Liver (tissue), 9 donors: ENCODE results near the gene ATG9A. TPM values are rescaled to one million over a fixed set of nuclear protein-coding genes. Genes with fewer than 3 reads are reported as not detected.

ENCODE experiments used
- DNase-seq: peaks from one replicate; pipeline ENCODE4 v3.0.0-alpha.2; 2017; ENCODE audit warnings: low spot score
- H3K27ac ChIP-seq, 2 donors: one replicate each; pipeline ENCODE4 v1.7.0; 2013; ENCODE audit warnings: inconsistent platforms in 2 of 2, low read length in 2 of 2, control low read depth in 1 of 2, low read depth in 1 of 2, mild to moderate bottlenecking in 1 of 2
- H3K27me3 ChIP-seq, 4 donors: one replicate each; pipeline versions ENCODE4 v1.6.1 to v1.7.0; 2013; ENCODE audit warnings: low read length in 3 of 4, inconsistent platforms in 1 of 4, mild to moderate bottlenecking in 1 of 4, moderate library complexity in 1 of 4; ENCODE audit not compliant: control insufficient read depth in 4 of 4, insufficient read depth in 4 of 4
- H3K36me3 ChIP-seq, 4 donors: one replicate each; pipeline versions ENCODE4 v1.6.1 to v1.7.0; 2013; ENCODE audit warnings: low read length in 3 of 4, mild to moderate bottlenecking in 3 of 4, low read depth in 1 of 4, moderate library complexity in 1 of 4; ENCODE audit not compliant: control insufficient read depth in 4 of 4, insufficient read depth in 3 of 4
- H3K4me1 ChIP-seq, 4 donors: one replicate each; pipeline versions ENCODE4 v1.6.1 to v1.7.0; 2013; ENCODE audit warnings: low read length in 3 of 4, mild to moderate bottlenecking in 3 of 4, moderate library complexity in 1 of 4; ENCODE audit not compliant: control insufficient read depth in 4 of 4, insufficient read depth in 4 of 4
- H3K4me3 ChIP-seq, 3 donors: one replicate each; pipeline versions ENCODE4 v1.6.1 to v1.7.0; 2013; ENCODE audit warnings: low read length in 3 of 3, control low read depth in 1 of 3, low read depth in 1 of 3, mild to moderate bottlenecking in 1 of 3
- H3K9ac ChIP-seq, 2 donors: one replicate each; pipeline ENCODE4 v1.7.0; 2013; ENCODE audit warnings: low read length in 2 of 2, mild to moderate bottlenecking in 2 of 2, moderate library complexity in 2 of 2, control low read depth in 1 of 2, low read depth in 1 of 2
- H3K9me3 ChIP-seq, 4 donors: one replicate each; pipeline versions ENCODE4 v1.6.1 to v1.7.0; 2013; ENCODE audit warnings: low read length in 3 of 4; ENCODE audit not compliant: control insufficient read depth in 4 of 4
- EGR1 ChIP-seq, 2 donors: IDR thresholded peaks; 2 replicates each; pipeline ENCODE4 v1.6.1; 2016 to 2018; ENCODE audit warnings: antibody characterized with exemption in 2 of 2, low read depth in 2 of 2
- FOXA1 ChIP-seq: IDR thresholded peaks from 2 replicates; pipeline ENCODE4 v1.6.1; 2016; ENCODE audit warnings: antibody characterized with exemption
- FOXA2 ChIP-seq: IDR thresholded peaks from 2 replicates; pipeline ENCODE4 v1.6.1; 2016; ENCODE audit warnings: antibody characterized with exemption
- GABPA ChIP-seq, 2 donors: IDR thresholded peaks in 1 of 2; conservative IDR thresholded peaks in 1 of 2; 2 replicates each; pipeline ENCODE4 v1.6.1; 2016; ENCODE audit warnings: antibody characterized with exemption in 2 of 2, mild to moderate bottlenecking in 1 of 2, moderate library complexity in 1 of 2
- HNF4A ChIP-seq, 2 donors: conservative IDR thresholded peaks; 2 replicates each; pipeline ENCODE4 v1.6.1; 2016; ENCODE audit warnings: antibody characterized with exemption in 2 of 2, mild to moderate bottlenecking in 2 of 2
- HNF4G ChIP-seq: IDR thresholded peaks from 2 replicates; pipeline ENCODE4 v1.6.1; 2016; ENCODE audit warnings: antibody characterized with exemption
- JUND ChIP-seq, 2 donors: IDR thresholded peaks; 2 replicates each; pipeline ENCODE4 v1.6.1; 2016; ENCODE audit warnings: antibody characterized with exemption in 2 of 2
- NR2F2 ChIP-seq: IDR thresholded peaks from 2 replicates; pipeline ENCODE4 v1.6.1; 2016; ENCODE audit warnings: antibody characterized with exemption
- RAD21 ChIP-seq, 2 donors: IDR thresholded peaks; 2 replicates each; pipeline ENCODE4 v1.6.1; 2016; ENCODE audit warnings: antibody characterized with exemption in 2 of 2, mild to moderate bottlenecking in 2 of 2
- RXRA ChIP-seq, 2 donors: IDR thresholded peaks; 2 replicates each; pipeline ENCODE4 v1.6.1; 2017 to 2018; ENCODE audit warnings: antibody characterized with exemption in 2 of 2, mild to moderate bottlenecking in 1 of 2
- SP1 ChIP-seq: IDR thresholded peaks from 2 replicates; pipeline ENCODE4 v1.6.1; 2018; ENCODE audit warnings: antibody characterized with exemption, mild to moderate bottlenecking
- TAF1 ChIP-seq: conservative IDR thresholded peaks from 2 replicates; pipeline ENCODE4 v1.6.1; 2016; ENCODE audit warnings: antibody characterized with exemption, mild to moderate bottlenecking
- YY1 ChIP-seq: IDR thresholded peaks from 2 replicates; pipeline ENCODE4 v1.6.1; 2016; ENCODE audit warnings: antibody characterized with exemption, mild to moderate bottlenecking
- WGBS: extraction: QIAGEN DNeasy Blood & Tissue Kit; methylation state at CpG from one replicate; pipeline ENCODE4 v1.1.7; 2013; 5-methylcytosine and 5-hydroxymethylcytosine counted together
- polyA plus RNA-seq, 2 donors: library from polyadenylated mRNA; stranded (reverse) in 1 of 2; unstranded in 1 of 2; fragments of 200-250 nt in 1 of 2; fragments of >200 nt in 1 of 2; fragmentation: Nextera tagmentation in 1 of 2; extraction: Ambion mirVana in 1 of 2; gene quantifications; one replicate each; pipeline versions ENCODE4 v1.2.1 to v1.2.3, GENCODE V29; 2013 to 2015
- total RNA-seq, 2 donors: library from RNA; depleted of rRNA; stranded (reverse); fragments of >200 nt; gene quantifications; one replicate each; pipeline ENCODE4 v1.2.3, GENCODE V29; 2014
- TF ChIP-seq, protein P1 (sequence below): fragments of 150-350 bp; IDR thresholded peaks from 2 replicates; pipeline ENCODE4 v1.5.1; 2017; ENCODE audit warnings: improper control_type of control experiment, low read depth, low read length; ENCODE audit not compliant: missing input control
- TF ChIP-seq, protein P2 (sequence below): IDR thresholded peaks from 2 replicates; pipeline ENCODE4 v1.6.1; 2016; ENCODE audit warnings: antibody characterized with exemption
- TF ChIP-seq, protein P3 (sequence below): IDR thresholded peaks from 2 replicates; pipeline ENCODE4 v1.6.1; 2016; ENCODE audit warnings: antibody characterized with exemption
- TF ChIP-seq, protein P4 (sequence below): IDR thresholded peaks from 2 replicates; pipeline ENCODE4 v1.6.1; 2016; ENCODE audit warnings: antibody characterized with exemption
- TF ChIP-seq, protein P5 (sequence below): IDR thresholded peaks from 2 replicates; pipeline ENCODE4 v1.6.1; 2016; ENCODE audit warnings: antibody characterized with exemption, mild to moderate bottlenecking
- donor health status: healthy.
- donor health status: healthy.
- donor health status: healthy.
- donor health status: healthy.
- donor health status: healthy.

Gene ATG9A
- total and polyA plus RNA-seq, 4 donors = 24.3 to 68.1 (median 37.9) TPM

DNA sequence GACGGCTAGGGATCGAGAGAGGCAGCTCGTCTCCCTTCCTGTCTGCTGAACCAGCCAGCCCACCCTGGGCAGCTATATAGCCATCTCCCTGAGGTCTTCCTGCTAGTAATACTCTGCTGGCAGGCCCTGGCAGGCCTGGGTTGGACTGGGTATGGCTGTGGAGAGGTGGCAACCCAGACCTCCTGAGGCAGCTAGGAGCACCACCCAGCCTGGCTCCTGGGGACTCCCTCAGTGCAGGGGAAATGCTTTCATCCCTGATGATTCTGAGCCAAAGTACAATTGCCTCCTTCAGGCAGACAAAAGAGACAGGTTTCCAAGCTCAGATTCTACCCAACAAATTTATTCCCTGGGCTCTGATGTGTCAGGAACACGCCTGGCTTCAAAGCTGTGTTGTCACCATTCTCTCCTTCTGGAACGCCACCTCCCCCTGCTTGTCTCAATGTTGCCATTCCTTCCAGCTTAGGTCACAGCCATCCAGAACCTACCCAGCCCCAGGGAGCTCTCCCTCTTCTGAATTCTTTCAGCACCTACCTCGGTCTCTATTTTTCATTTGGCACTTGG is 45.0 kb upstream of the ATG9A start:
- no peak overlapping the region for H3K27ac ChIP-seq
- no peaks in the 10 kb centered on the region for H3K9me3 ChIP-seq
- no peaks in the 10 kb centered on the region for H3K36me3 ChIP-seq
- WGBS = 79% methylated on average over 6 of the region's 6 CpGs
- H3K27me3 ChIP-seq = no peaks in the 10 kb centered on the region
- TF ChIP-seq HNF4A (conservative IDR thresholded peaks at IDR 0.05) = no peak
- TF ChIP-seq, protein P1, sequence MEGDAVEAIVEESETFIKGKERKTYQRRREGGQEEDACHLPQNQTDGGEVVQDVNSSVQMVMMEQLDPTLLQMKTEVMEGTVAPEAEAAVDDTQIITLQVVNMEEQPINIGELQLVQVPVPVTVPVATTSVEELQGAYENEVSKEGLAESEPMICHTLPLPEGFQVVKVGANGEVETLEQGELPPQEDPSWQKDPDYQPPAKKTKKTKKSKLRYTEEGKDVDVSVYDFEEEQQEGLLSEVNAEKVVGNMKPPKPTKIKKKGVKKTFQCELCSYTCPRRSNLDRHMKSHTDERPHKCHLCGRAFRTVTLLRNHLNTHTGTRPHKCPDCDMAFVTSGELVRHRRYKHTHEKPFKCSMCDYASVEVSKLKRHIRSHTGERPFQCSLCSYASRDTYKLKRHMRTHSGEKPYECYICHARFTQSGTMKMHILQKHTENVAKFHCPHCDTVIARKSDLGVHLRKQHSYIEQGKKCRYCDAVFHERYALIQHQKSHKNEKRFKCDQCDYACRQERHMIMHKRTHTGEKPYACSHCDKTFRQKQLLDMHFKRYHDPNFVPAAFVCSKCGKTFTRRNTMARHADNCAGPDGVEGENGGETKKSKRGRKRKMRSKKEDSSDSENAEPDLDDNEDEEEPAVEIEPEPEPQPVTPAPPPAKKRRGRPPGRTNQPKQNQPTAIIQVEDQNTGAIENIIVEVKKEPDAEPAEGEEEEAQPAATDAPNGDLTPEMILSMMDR = no peak
- no peak for TF ChIP-seq EGR1 (IDR thresholded peaks at IDR 0.05; ENCODE audit: low read depth in 2 of 2)
- TF ChIP-seq SP1 = no peak
- no peak for TF ChIP-seq HNF4G
- TF ChIP-seq, protein P2, sequence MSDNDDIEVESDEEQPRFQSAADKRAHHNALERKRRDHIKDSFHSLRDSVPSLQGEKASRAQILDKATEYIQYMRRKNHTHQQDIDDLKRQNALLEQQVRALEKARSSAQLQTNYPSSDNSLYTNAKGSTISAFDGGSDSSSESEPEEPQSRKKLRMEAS = no peak
- TF ChIP-seq, protein P3, sequence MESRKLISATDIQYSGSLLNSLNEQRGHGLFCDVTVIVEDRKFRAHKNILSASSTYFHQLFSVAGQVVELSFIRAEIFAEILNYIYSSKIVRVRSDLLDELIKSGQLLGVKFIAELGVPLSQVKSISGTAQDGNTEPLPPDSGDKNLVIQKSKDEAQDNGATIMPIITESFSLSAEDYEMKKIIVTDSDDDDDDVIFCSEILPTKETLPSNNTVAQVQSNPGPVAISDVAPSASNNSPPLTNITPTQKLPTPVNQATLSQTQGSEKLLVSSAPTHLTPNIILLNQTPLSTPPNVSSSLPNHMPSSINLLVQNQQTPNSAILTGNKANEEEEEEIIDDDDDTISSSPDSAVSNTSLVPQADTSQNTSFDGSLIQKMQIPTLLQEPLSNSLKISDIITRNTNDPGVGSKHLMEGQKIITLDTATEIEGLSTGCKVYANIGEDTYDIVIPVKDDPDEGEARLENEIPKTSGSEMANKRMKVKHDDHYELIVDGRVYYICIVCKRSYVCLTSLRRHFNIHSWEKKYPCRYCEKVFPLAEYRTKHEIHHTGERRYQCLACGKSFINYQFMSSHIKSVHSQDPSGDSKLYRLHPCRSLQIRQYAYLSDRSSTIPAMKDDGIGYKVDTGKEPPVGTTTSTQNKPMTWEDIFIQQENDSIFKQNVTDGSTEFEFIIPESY = no peak
- no peak for TF ChIP-seq FOXA2
- TF ChIP-seq JUND (IDR thresholded peaks at IDR 0.05) = no peak
- TF ChIP-seq TAF1 = no peak
- TF ChIP-seq RAD21 (IDR thresholded peaks at IDR 0.05) = no peak
- TF ChIP-seq, protein P4, sequence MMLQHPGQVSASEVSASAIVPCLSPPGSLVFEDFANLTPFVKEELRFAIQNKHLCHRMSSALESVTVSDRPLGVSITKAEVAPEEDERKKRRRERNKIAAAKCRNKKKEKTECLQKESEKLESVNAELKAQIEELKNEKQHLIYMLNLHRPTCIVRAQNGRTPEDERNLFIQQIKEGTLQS = no peak
- no peak for TF ChIP-seq FOXA1
- no peak for TF ChIP-seq RXRA (IDR thresholded peaks at IDR 0.05)
- no peak for TF ChIP-seq YY1
- TF ChIP-seq NR2F2 = no peak
- TF ChIP-seq GABPA (IDR thresholded peaks at IDR 0.05 in 1 of 2, conservative IDR thresholded peaks at IDR 0.05 in 1 of 2) = no peak
- TF ChIP-seq, protein P5, sequence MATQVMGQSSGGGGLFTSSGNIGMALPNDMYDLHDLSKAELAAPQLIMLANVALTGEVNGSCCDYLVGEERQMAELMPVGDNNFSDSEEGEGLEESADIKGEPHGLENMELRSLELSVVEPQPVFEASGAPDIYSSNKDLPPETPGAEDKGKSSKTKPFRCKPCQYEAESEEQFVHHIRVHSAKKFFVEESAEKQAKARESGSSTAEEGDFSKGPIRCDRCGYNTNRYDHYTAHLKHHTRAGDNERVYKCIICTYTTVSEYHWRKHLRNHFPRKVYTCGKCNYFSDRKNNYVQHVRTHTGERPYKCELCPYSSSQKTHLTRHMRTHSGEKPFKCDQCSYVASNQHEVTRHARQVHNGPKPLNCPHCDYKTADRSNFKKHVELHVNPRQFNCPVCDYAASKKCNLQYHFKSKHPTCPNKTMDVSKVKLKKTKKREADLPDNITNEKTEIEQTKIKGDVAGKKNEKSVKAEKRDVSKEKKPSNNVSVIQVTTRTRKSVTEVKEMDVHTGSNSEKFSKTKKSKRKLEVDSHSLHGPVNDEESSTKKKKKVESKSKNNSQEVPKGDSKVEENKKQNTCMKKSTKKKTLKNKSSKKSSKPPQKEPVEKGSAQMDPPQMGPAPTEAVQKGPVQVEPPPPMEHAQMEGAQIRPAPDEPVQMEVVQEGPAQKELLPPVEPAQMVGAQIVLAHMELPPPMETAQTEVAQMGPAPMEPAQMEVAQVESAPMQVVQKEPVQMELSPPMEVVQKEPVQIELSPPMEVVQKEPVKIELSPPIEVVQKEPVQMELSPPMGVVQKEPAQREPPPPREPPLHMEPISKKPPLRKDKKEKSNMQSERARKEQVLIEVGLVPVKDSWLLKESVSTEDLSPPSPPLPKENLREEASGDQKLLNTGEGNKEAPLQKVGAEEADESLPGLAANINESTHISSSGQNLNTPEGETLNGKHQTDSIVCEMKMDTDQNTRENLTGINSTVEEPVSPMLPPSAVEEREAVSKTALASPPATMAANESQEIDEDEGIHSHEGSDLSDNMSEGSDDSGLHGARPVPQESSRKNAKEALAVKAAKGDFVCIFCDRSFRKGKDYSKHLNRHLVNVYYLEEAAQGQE = no peak
- no peak overlapping the region for H3K4me3 ChIP-seq
- H3K4me1 ChIP-seq = peaks cover 9 to 29% (median 18%) of the 10 kb centered on the region in 4 donors
- no peak overlapping the region for H3K9ac ChIP-seq
- DNase-seq = no peak
